Endothelial cell of umbilical vein (primary cell): ENCODE data around the gene LMAN2L. TPM values are rescaled to one million over a fixed set of nuclear protein-coding genes. Genes with fewer than 3 reads are reported as not detected.

Experiments
- BruUV-seq: library from RNA; stranded (reverse); fragments of 400-500 nt; replicated peaks from 2 replicates; lab custom pipeline; 2021; lab: Mats Ljungman, UMichigan
- CTCF ChIA-PET: fragments of 300-600, 350-600 bp; sonication (Branson Sonifier 250); formaldehyde crosslinking; loops from one replicate; lab custom pipeline; 2021; ENCODE audit warnings: antibody characterized with exemption, inconsistent platforms; lab: Charles Lee
- POLR2A ChIA-PET: fragments of 300-600, 350-600 bp; sonication (Branson Sonifier 250); formaldehyde crosslinking; loops from one replicate; lab custom pipeline; 2021; ENCODE audit warnings: antibody characterized with exemption, inconsistent platforms; lab: Charles Lee
- DNase-seq: peaks from one replicate; pipeline ENCODE4 v3.0.0-alpha.2; 2011; ENCODE audit warnings: low read depth, low spot score
- FAIRE-seq: peaks from 2 replicates; lab custom pipeline; 2011; peaks lifted over from hg19 to GRCh38; lab: Jason Lieb, UNC
- H2AFZ ChIP-seq: 2 replicates; pipeline ENCODE4 v1.6.0; 2012; ENCODE audit warnings: low read depth, low read length, control low read depth, inconsistent platforms
- H3K27ac ChIP-seq: 2 replicates; pipeline ENCODE4 v1.5.1; 2011; ENCODE audit warnings: low read depth, mild to moderate bottlenecking, control low read depth, low read length, moderate library complexity; ENCODE audit not compliant: insufficient read depth
- H3K27me3 ChIP-seq, 2 experiments: 2 replicates each; pipeline versions ENCODE4 v1.6.0 to v1.6.1; 2011; ENCODE audit warnings: low read length in 2 of 2, mixed read lengths in 1 of 2; ENCODE audit not compliant: control insufficient read depth in 2 of 2, insufficient read depth in 2 of 2
- H3K36me3 ChIP-seq, 2 experiments: 2 replicates in 1 of 2; 3 replicates in 1 of 2; pipeline ENCODE4 v1.5.1; 2011; ENCODE audit warnings: low read length in 2 of 2, mild to moderate bottlenecking in 1 of 2, moderate library complexity in 1 of 2; ENCODE audit not compliant: control insufficient read depth in 2 of 2, insufficient read depth in 2 of 2; ENCODE audit errors: extremely low read depth in 1 of 2
- H3K4me1 ChIP-seq: 3 replicates; pipeline ENCODE4 v1.5.1; 2011; ENCODE audit warnings: mild to moderate bottlenecking, low read length; ENCODE audit not compliant: control insufficient read depth, insufficient read depth; ENCODE audit errors: extremely low read depth
- H3K4me2 ChIP-seq: 2 replicates; pipeline ENCODE4 v1.6.1; 2011; ENCODE audit warnings: low read length, control low read depth, mixed read lengths; ENCODE audit not compliant: insufficient read depth
- H3K4me3 ChIP-seq, 3 experiments: fragments of 200-600 bp in 1 of 3; sonication (generic), shearing (Covaris generic) in 1 of 3; replicated peaks in 1 of 3; 2 replicates each; pipeline ENCODE4 v1.5.1; 2011 to 2016; ENCODE audit warnings: control low read depth in 3 of 3, low read length in 3 of 3, mild to moderate bottlenecking in 2 of 3, inconsistent platforms in 1 of 3, low read depth in 1 of 3, moderate library complexity in 1 of 3; ENCODE audit not compliant: insufficient read depth in 1 of 3
- H3K79me2 ChIP-seq: 2 replicates; pipeline ENCODE4 v1.6.0; 2012; ENCODE audit warnings: low read length, inconsistent platforms; ENCODE audit not compliant: control insufficient read depth, insufficient read depth
- H3K9ac ChIP-seq: replicated peaks from 2 replicates; pipeline ENCODE3; 2011; ENCODE audit warnings: low read length, control low read depth; ENCODE audit not compliant: insufficient read depth; ENCODE audit errors: extremely low read depth
- H3K9me1 ChIP-seq: replicated peaks from 3 replicates; pipeline ENCODE4 v1.6.0; 2011; ENCODE audit warnings: mild to moderate bottlenecking, low read length; ENCODE audit not compliant: control insufficient read depth, insufficient read depth; ENCODE audit errors: extremely low read depth
- H3K9me3 ChIP-seq: replicated peaks from 2 replicates; pipeline ENCODE4 v1.5.1; 2012; ENCODE audit warnings: low read length, inconsistent platforms; ENCODE audit not compliant: control insufficient read depth, insufficient read depth
- H4K20me1 ChIP-seq: replicated peaks from 2 replicates; pipeline ENCODE3; 2011; ENCODE audit warnings: mild to moderate bottlenecking, low read length; ENCODE audit not compliant: control insufficient read depth, insufficient read depth; ENCODE audit errors: extremely low read depth
- EZH2 ChIP-seq: IDR thresholded peaks from 2 replicates; pipeline ENCODE4 v1.6.1; 2012; ENCODE audit warnings: borderline replicate concordance, low read depth, mild to moderate bottlenecking, moderate library complexity, low read length, inconsistent platforms; ENCODE audit not compliant: severe bottlenecking
- FOS ChIP-seq: IDR thresholded peaks from 2 replicates; pipeline ENCODE4 v1.6.1; 2011; ENCODE audit warnings: mild to moderate bottlenecking, low read length, moderate library complexity, borderline replicate concordance; ENCODE audit not compliant: insufficient read depth
- GATA2 ChIP-seq: IDR thresholded peaks from 2 replicates; pipeline ENCODE4 v1.7.0; 2011; ENCODE audit warnings: low read depth, mild to moderate bottlenecking, moderate library complexity, mixed read lengths, low read length; ENCODE audit not compliant: insufficient read length, insufficient read depth
- JUN ChIP-seq: IDR thresholded peaks from 2 replicates; pipeline ENCODE4 v1.6.1; 2011; ENCODE audit warnings: borderline replicate concordance, low read depth; ENCODE audit not compliant: insufficient read length, insufficient read depth
- MYC ChIP-seq: IDR thresholded peaks from one replicate; pipeline ENCODE4 v1.6.1; 2011; ENCODE audit warnings: mild to moderate bottlenecking, low read depth, low read length
- POLR2A ChIP-seq: IDR thresholded peaks from 2 replicates; pipeline ENCODE4 v1.6.1; 2012; ENCODE audit warnings: low read depth, mild to moderate bottlenecking, control low read depth, low read length
- dilution Hi-C: fragments of 300-500 bp; cut with MboI; formaldehyde crosslinking; loops from one replicate; pipeline ENCODE4 v1.15.0; 2019; ENCODE audit warnings: low sequenced_read_pairs; ENCODE audit not compliant: extremely low pct_ligation_motif_present
- intact Hi-C: fragments of 100-400 bp; cut with micrococcal nuclease; formaldehyde crosslinking; loops from one replicate; pipeline ENCODE4 v1.10.0; 2022
- polyA plus RNA-seq, 4 experiments: library from polyadenylated mRNA; depleted of rRNA in 3 of 4; stranded (reverse) in 3 of 4; unstranded in 1 of 4; fragments of >200 nt; gene quantifications; 2 replicates each; pipeline versions ENCODE4 v1.2.1 to v1.2.3, GENCODE V29; 2011 to 2012; ENCODE audit warnings: missing spikeins in 1 of 4
- total RNA-seq: library from RNA; stranded (reverse); gene quantifications from 2 replicates; pipeline ENCODE4 v1.2.3, GENCODE V29; 2021
- TF ChIP-seq, protein P1 (sequence below): IDR thresholded peaks from 2 replicates; pipeline ENCODE4 v1.6.1; 2011; ENCODE audit not compliant: insufficient read depth, insufficient read length
- TF ChIP-seq, protein P2 (sequence below), 2 donors: IDR thresholded peaks; 1 replicate in 1 of 2; 2 replicates in 1 of 2; pipeline ENCODE4 v1.5.1; 2011; ENCODE audit warnings: low read length in 2 of 2, mild to moderate bottlenecking in 2 of 2, moderate library complexity in 2 of 2, control low read depth in 1 of 2, inconsistent platforms in 1 of 2, low read depth in 1 of 2; ENCODE audit not compliant: insufficient read depth in 1 of 2; ENCODE audit errors: extremely low read depth in 1 of 2

LMAN2L gene
- total and polyA plus RNA-seq, 2 donors (not counting 3 experiments of a cell fraction or from before 2014, with no cell fraction given), result 15.4 to 20.5 TPM

DNA sequence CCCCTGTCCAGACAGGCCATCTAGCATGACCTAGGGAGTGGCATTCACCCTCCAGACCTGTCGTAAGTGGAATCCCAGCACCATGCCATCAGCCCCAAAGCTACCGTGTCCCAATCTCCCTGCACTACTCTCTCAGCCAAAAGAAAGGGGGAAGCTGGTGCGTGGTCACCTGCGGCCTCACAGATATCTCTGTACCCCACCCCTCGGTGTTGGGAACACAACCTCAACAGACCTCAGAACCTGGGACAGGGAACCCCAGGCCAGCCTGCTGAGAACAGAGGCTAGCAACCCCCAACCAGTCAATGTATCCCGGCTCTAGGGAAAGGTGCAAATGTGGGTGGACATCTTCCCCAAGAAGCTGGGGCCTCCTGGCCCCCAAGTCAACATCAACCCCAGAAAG, 38.2 kb downstream of the LMAN2L start:
- Histone ChIP-seq H4K20me1 (no peaks in the 10 kb centered on the region), H3K27me3 (no peaks in the 10 kb centered on the region), H3K9me3 (no peaks in the 10 kb centered on the region), H2AFZ (no peak overlapping the region), H3K79me2 (no peaks in the 10 kb centered on the region), H3K36me3 (peaks cover 4 to 8% of the 10 kb centered on the region in 2 experiments), H3K4me3 (no peak overlapping the region), H3K27ac (no peak overlapping the region), H3K4me1 (no peaks in the 10 kb centered on the region), H3K4me2 (no peak overlapping the region), H3K9me1 (no peaks in the 10 kb centered on the region), H3K9ac (no peak overlapping the region)
- TF ChIP-seq EZH2 (no peak), GATA2 (no peak), JUN (no peak), FOS (no peak), POLR2A (no peak), MYC (no peak)
- TF ChIP-seq, protein P1, sequence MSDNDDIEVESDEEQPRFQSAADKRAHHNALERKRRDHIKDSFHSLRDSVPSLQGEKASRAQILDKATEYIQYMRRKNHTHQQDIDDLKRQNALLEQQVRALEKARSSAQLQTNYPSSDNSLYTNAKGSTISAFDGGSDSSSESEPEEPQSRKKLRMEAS, result no peak
- TF ChIP-seq, protein P2, sequence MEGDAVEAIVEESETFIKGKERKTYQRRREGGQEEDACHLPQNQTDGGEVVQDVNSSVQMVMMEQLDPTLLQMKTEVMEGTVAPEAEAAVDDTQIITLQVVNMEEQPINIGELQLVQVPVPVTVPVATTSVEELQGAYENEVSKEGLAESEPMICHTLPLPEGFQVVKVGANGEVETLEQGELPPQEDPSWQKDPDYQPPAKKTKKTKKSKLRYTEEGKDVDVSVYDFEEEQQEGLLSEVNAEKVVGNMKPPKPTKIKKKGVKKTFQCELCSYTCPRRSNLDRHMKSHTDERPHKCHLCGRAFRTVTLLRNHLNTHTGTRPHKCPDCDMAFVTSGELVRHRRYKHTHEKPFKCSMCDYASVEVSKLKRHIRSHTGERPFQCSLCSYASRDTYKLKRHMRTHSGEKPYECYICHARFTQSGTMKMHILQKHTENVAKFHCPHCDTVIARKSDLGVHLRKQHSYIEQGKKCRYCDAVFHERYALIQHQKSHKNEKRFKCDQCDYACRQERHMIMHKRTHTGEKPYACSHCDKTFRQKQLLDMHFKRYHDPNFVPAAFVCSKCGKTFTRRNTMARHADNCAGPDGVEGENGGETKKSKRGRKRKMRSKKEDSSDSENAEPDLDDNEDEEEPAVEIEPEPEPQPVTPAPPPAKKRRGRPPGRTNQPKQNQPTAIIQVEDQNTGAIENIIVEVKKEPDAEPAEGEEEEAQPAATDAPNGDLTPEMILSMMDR (IDR thresholded peaks at IDR 0.05; ENCODE audit: extremely low read depth in 1 of 2, insufficient read depth in 1 of 2, low read depth in 1 of 2, low read length in 2 of 2), result no peak
- FAIRE-seq, result no peak
- intact Hi-C loops, result no loop called here
- ChIA-PET CTCF (no interaction called here), POLR2A (no interaction called here)
- dilution Hi-C loops, result no loop called here
- DNase-seq, result no peak
- BruUV-seq, result no TSS peak
